IPS-11a (cell line): ENCODE results near the gene PGRMC1.
"Not testable (repeated sequence)": the region's sequence is repeated elsewhere in the genome, so short reads cannot be mapped to it uniquely, and the experiment has no call there.

Experiments
- H3K4me3 ChIP-seq: one replicate; pipeline ENCODE4 v1.5.1; 2013; ENCODE audit warnings: low read depth, low read length, control low read depth

Gene PGRMC1

GRCh38 chrX:119231936-119232445 lies 4.1 kb upstream of the PGRMC1 start:
- H3K4me3 ChIP-seq = no peak overlapping the region

DNA sequence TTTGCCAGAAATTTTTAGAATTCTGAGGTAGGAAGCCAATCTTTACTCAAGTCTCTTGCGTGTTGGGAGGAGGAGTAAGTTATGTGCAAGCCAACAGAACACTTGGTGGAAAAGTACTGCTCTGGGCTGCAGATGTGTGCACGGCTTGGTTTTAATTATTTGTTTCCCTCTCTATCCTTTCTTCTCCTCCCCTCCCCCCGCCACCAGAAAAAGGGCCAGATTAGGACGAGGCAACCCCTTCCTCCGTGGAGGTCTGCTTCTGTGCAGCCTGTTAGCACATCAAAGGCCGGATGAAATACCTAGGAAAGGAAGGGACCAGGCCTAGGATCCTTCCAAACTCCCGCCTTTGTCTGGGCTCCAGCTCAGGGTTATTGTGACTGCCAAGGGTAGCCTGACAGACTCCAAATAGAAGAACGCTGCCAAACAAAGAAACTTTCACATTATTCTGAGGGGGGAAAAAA lies 1.0 kb upstream of the PGRMC1 start:
- H3K4me3 ChIP-seq = no peak overlapping the region

- peak overlapping the region; percentile 91 for H3K4me3 ChIP-seq
These were observed 807 bp downstream of the PGRMC1 start for GRCh38 chrX:119236623-119237561.

- peak overlapping the region; percentile 91 for H3K4me3 ChIP-seq
These were observed 1.5 kb downstream of the PGRMC1 start for GRCh38 chrX:119237562-119237942.

DNA sequence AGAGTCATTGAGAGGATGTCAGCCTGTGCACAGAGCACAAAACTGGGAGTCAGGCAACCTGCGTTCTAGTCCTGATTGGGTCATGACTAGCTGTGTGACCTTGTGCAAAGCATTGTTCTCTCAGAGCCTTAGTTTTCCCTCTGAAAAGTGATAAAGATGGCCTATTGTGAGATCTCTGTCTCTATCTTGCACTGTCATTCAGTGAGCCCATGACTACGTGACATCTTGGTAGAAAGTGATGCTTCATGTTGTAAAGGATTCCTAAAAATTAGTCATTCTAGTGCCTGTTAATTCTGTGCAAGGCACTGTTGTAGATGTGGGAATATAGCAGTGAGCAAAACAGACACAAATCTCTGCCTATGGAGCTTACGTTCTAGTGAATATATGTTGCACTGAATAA lies 2.5 kb downstream of the PGRMC1 start:
- H3K4me3 ChIP-seq = no peak overlapping the region

GRCh38 chrX:119240356-119240755 lies 4.3 kb downstream of the PGRMC1 start:
- no peak overlapping the region for H3K4me3 ChIP-seq

DNA sequence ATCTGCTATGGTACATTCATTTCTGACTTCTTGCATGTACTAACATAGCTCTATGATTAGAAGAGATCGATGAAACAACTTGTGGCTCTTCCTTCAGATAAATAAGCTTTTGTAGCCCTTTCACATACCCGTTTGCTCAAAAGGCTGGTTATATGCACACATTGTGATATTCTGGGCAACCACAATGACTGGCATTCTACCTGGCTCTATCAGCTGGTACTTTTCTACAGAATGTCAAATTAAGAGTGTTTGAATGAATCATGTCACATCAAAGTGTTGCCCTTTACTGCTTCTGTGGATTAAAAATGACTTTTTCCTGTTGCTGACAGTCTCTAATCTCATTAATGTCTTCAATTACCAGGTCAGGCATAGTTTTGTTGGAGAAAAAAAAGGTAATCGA lies 11.6 kb downstream of the PGRMC1 start:
- H3K4me3 ChIP-seq = no peak overlapping the region

- H3K4me3 ChIP-seq = no peak overlapping the region
These were observed 13.8 kb downstream of the PGRMC1 start for GRCh38 chrX:119249891-119250290.

GRCh38 chrX:119251386-119251785 lies 15.3 kb downstream of the PGRMC1 start:
- H3K4me3 ChIP-seq = no peak overlapping the region

DNA sequence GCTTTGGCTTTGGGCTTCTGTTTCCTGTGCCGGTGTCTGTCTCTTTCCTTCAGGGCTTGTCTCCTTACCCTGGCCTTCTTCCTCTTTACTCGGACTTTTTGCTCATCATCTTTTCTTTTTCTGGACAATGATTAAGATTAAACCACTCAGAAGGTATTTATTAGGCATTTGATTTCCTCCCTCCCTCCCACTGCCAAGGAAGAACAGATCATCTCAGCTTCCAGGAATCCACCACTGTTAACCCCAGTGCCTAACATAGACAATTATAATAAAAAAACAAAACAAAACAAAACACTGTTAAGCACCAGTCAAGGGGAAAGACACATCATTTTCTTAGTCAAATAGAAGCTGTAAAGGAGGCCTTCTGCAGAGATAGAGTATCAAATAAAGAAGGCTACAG lies 16.6 kb downstream of the PGRMC1 start:
- H3K4me3 ChIP-seq = no peak overlapping the region

DNA sequence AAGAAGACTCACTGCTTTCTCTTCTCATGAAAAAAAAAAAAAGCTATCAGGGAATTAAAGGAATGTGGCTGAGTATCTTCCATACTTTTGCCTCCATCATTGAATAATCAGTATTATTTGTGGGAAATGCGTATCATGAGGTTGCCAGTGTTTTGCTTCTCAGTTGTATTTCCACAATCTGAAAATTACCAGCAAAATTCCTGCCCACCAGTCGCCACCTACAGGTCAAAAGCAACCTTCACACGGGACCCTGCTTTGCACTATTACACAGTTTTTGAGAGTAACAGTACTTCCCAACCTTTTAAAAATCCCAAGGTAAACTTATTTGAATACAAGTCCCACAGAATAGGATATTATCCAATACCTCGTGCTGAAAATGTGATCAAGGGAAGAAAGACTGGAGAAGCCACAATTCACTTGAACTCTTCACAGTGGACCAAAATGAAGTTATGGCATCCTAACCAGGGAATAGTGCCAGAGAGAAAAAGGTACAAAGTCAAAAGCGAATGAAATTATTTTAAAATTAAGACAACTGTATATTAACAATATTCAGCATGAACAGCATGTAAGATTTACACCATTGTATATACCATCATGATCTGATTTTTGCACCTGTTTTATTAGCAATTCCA lies 30.4 kb downstream of the PGRMC1 start:
- H3K4me3 ChIP-seq = no peak overlapping the region

GRCh38 chrX:119267115-119267514 lies 31.0 kb downstream of the PGRMC1 start:
- not testable (repeated sequence) for H3K4me3 ChIP-seq

DNA sequence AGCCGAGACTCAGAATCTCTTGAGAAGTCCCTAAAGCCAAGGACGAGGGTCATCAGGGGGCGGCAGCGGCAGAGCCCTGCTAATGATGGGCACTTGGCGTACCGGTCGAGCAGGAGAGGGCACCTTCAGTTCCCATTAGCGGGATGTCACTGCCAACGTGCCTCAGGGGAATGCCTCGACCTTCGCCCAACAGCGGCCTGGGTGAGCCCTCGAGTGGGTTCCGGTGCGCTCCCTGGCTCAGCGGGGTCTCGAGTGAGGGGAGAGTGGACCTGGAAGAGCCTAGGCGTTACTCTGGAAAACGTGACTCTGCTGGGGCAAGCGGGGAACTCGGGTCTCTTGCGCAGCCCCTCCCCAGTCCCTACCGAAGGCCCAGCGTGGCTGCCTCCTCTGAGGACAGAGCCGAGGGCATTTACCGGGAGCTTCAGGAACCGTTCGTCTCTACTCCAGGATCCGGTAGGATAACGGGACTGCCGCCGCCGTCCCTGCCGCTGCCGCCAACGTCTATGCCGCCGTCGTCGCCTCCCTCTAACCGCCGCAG lies 36.9 kb downstream of the PGRMC1 start:
- peak overlapping the region; percentile 24 for H3K4me3 ChIP-seq

- peak overlapping the region; percentile 24 for H3K4me3 ChIP-seq
These were observed 37.5 kb downstream of the PGRMC1 start for GRCh38 chrX:119273420-119274192.

- H3K4me3 ChIP-seq = not testable (repeated sequence)
These were observed 46.3 kb downstream of the PGRMC1 start for GRCh38 chrX:119282347-119282746.

GRCh38 chrX:119288890-119289393 lies 52.9 kb downstream of the PGRMC1 start:
- H3K4me3 ChIP-seq = no peak overlapping the region

DNA sequence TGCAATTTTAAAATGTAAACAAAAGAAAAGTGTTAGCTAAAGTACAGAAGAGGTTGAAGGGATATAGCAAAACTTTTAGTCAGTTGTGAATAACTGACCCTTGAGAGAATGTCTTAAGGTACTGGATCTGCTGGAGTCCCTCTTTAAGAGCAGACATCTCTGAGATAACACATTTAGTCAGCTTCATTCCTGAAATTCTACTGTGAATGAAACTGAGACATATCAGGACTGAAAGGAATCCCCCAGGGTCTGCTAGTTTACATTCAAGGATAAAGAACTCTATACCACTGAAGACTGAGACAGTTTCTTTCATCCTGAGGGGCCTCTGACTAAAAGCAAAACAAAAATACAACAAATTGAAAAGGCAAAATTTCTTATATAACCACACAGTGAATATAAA lies 54.4 kb downstream of the PGRMC1 start:
- H3K4me3 ChIP-seq = no peak overlapping the region

- H3K4me3 ChIP-seq = not testable (repeated sequence)
These were observed 55.2 kb downstream of the PGRMC1 start for GRCh38 chrX:119291246-119291645.

DNA sequence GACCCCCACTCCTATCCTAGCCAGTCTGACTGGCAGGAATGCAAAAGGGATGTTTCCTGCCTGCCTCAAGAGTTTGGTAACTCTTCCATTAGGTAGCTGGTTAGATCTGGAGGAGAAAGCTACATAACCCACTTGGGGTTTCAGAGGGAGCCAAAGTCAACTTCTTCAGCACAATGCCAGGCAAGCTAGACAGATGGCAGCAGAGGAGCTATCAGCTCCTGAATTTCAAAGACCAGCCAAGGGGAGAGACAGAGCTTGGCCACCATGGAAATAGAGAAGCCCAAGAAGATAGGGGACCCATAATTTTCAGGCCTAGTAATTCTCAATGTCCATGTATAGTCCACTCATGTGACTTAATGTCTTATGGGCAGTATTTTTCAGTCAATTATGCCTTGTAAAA lies 56.4 kb downstream of the PGRMC1 start:
- H3K4me3 ChIP-seq = no peak overlapping the region
